NCI-H2081 treated with DMSO at 0.1 percent for 48 hours (cell line): Measurements from ENCODE around the gene SGCE.

Experiments used
- DNase-seq: peaks from one replicate; lab custom pipeline; 2025; lab: John Stamatoyannopoulos, UW

SGCE gene

GRCh38 chr7:94565247-94565894 lies 90.6 kb downstream of the SGCE start:
- no peak for DNase-seq

- DNase-seq = no peak
Observed at GRCh38 chr7:94562525-94562924, 93.4 kb downstream of the SGCE start.

- no peak for DNase-seq
Observed at GRCh38 chr7:94561841-94562514, 94.0 kb downstream of the SGCE start.

GRCh38 chr7:94559972-94560371 lies 96.0 kb downstream of the SGCE start:
- no peak for DNase-seq

GRCh38 chr7:94557215-94557614 lies 98.7 kb downstream of the SGCE start:
- no peak for DNase-seq

GRCh38 chr7:94556028-94556427 lies 99.9 kb downstream of the SGCE start:
- DNase-seq = no peak

- no peak for DNase-seq
Observed at GRCh38 chr7:94547126-94547525, 108.8 kb downstream of the SGCE start.

- no peak for DNase-seq
Observed at GRCh38 chr7:94540428-94540827, 115.5 kb downstream of the SGCE start.
